Upper lobe of right lung (tissue), 1 donor: Measurements from ENCODE around the gene SFTPD. TPM values are rescaled to one million over a fixed set of nuclear protein-coding genes. Genes with fewer than 3 reads are reported as not detected.
A peak's percentile ranks its signal among the peaks of the same experiment; 100 is the strongest.

Experiments
- ATAC-seq: fragments of 200-7000 bp; cut with Tn5 transposase; one replicate; pipeline ENCODE4 v1.9.1; 2020; ENCODE audit warnings: mild to moderate bottlenecking, moderate library complexity
- DNase-seq: peaks from one replicate; pipeline ENCODE4 v3.0.0-alpha.2; 2020
- H3K27ac ChIP-seq: fragments of 200-600 bp; one replicate; pipeline ENCODE4 v1.8.0; 2022
- H3K27me3 ChIP-seq: fragments of 200-600 bp; one replicate; pipeline ENCODE4 v1.8.0; 2022; ENCODE audit warnings: mild to moderate bottlenecking
- H3K36me3 ChIP-seq: fragments of 200-600 bp; one replicate; pipeline ENCODE4 v1.8.0; 2022
- H3K4me1 ChIP-seq: fragments of 200-600 bp; one replicate; pipeline ENCODE4 v1.8.0; 2022
- H3K4me3 ChIP-seq: fragments of 200-600 bp; one replicate; pipeline ENCODE4 v1.8.0; 2022; ENCODE audit warnings: mild to moderate bottlenecking
- H3K9me3 ChIP-seq: fragments of 200-600 bp; one replicate; pipeline ENCODE4 v1.8.0; 2022
- CTCF ChIP-seq: fragments of 200-600 bp; IDR thresholded peaks from one replicate; pipeline ENCODE4 v1.8.0; 2022; ENCODE audit warnings: antibody characterized with exemption
- intact Hi-C: fragments of 100-400 bp; cut with DNase I; formaldehyde crosslinking; loops from one replicate; pipeline ENCODE4 v1.11.0; 2022
- total RNA-seq: library from RNA; stranded (reverse); fragmentation: NEBNext Ultra II Directional; extraction: Animal tissue kit (Norgen Biotek cat#: 25700); gene quantifications from one replicate; pipeline ENCODE4 v1.2.1, GENCODE V29; 2021
- donor health status: DM: no; HTN: yes; CAD: no; lungs with severe emphysema.

SFTPD gene
- total RNA-seq, 1 donor from 2014 or later, result 780 TPM

- no peak for TF ChIP-seq CTCF
- Histone ChIP-seq H3K9me3 (peaks cover 2% of the 10 kb centered on the region), H3K36me3 (no peaks in the 10 kb centered on the region), H3K27me3 (peaks cover 22% of the 10 kb centered on the region), H3K27ac (no peak overlapping the region), H3K4me3 (no peak overlapping the region), H3K4me1 (peaks cover 10% of the 10 kb centered on the region)
- ATAC-seq (peak; percentile 60), DNase-seq (peak; percentile 77)
- intact Hi-C loops, result no loop called here
Measured at GRCh38 chr10:79984851-79985250, 35.9 kb upstream of the SFTPD start.

GRCh38 chr10:79983286-79983909 is 34.5 kb upstream of the SFTPD start:
- ATAC-seq (no peak), DNase-seq (no peak)
- H3K4me3 ChIP-seq, result no peak overlapping the region
- intact Hi-C loops, result no loop called here
- H3K4me1 ChIP-seq, result peaks cover 11% of the 10 kb centered on the region
- H3K9me3 ChIP-seq, result no peaks in the 10 kb centered on the region
- H3K27ac ChIP-seq, result peak overlapping the region; percentile 90
- no peak for TF ChIP-seq CTCF
- no peaks in the 10 kb centered on the region for H3K36me3 ChIP-seq
- peaks cover 22% of the 10 kb centered on the region for H3K27me3 ChIP-seq

- Histone ChIP-seq H3K36me3 (no peaks in the 10 kb centered on the region), H3K4me1 (peaks cover 11% of the 10 kb centered on the region), H3K9me3 (no peaks in the 10 kb centered on the region), H3K27ac (peak overlapping the region; percentile 90), H3K4me3 (peak overlapping the region; percentile 69), H3K27me3 (peaks cover 22% of the 10 kb centered on the region)
- intact Hi-C loops, result no loop called here
- no peak for ATAC-seq
- DNase-seq, result no peak
- TF ChIP-seq CTCF, result no peak
Measured at GRCh38 chr10:79982861-79983260, 34.0 kb upstream of the SFTPD start.

- no peak for TF ChIP-seq CTCF
- ATAC-seq, result no peak
- peaks cover 11% of the 10 kb centered on the region for H3K4me1 ChIP-seq
- peak overlapping the region; percentile 90 for H3K27ac ChIP-seq
- H3K4me3 ChIP-seq, result peak overlapping the region; percentile 69
- H3K36me3 ChIP-seq, result no peaks in the 10 kb centered on the region
- no peaks in the 10 kb centered on the region for H3K9me3 ChIP-seq
- DNase-seq, result no peak
- intact Hi-C loops, result no loop called here
- peaks cover 22% of the 10 kb centered on the region for H3K27me3 ChIP-seq
Measured at GRCh38 chr10:79982362-79982800, 33.5 kb upstream of the SFTPD start.

- peak; percentile 82 for ATAC-seq
- no peak for TF ChIP-seq CTCF
- intact Hi-C loops, result no loop called here
- Histone ChIP-seq H3K36me3 (no peaks in the 10 kb centered on the region), H3K4me1 (peaks cover 11% of the 10 kb centered on the region), H3K27ac (peak overlapping the region; percentile 90), H3K9me3 (no peaks in the 10 kb centered on the region), H3K4me3 (peak overlapping the region; percentile 69), H3K27me3 (peaks cover 22% of the 10 kb centered on the region)
- DNase-seq, result peak; percentile 93
Measured at GRCh38 chr10:79981450-79982361, 32.8 kb upstream of the SFTPD start.
